ENCODE results near the gene BNIPL. TPM values are rescaled to one million over a fixed set of nuclear protein-coding genes. Genes with fewer than 3 reads are reported as not detected.

BNIPL gene
- total and polyA plus RNA-seq, 2 of the 13 experiments (the other 11 are each of a cell fraction or from before 2014, with no cell fraction given): 0.40 to 1.1 TPM

DNA sequence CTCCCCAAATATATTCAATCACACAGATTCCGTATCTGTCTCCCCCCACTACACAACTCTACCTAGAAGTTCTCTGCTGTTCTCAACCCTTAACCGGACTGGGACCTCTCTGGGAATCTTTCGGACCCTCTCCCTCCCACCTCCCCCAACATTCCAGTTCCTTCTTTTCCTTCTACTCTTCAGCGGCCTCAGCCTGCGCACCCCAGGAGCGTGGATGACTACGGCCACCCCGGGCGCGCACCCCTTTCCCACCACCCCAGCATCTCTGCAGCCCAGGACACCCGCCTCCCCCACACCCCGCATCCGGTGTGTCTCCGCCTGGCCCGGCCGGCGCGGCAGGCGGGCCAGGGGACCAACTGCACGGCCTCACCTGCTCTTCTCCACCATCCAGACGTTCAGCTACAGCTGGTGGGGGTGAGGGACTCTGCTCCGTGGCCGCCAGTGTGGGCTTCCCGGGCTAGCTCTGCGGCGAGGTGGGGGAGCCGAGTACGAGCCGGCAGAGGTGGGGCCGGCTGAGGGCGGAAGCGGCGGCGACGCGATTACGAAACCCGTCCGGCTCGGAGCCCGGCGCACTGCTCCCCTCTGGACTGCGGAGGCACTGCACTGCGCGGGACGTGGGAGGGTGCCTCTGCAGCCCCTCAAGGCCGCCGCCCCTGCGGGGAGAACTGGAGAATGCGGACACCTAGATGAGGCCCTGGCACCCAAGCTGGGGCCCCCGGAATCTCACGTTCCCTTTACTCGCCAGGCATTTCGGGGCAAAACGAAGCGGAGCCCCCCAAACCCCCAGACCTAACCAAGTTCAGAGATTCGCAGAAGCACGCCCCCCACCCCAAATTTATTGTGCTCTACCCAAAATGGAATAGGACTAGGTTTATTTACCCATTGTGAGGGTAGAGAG, 23.0 kb downstream of the BNIPL start, which contains the start of gene CDC42SE1 (continued):
- TF ChIP-seq HOXA3 (CRISPR knock-in tag; IDR thresholded peaks at IDR 0.05) (peak; percentile 81), NFE2L1 (CRISPR knock-in tag; IDR thresholded peaks at IDR 0.05; ENCODE audit: borderline replicate concordance) (0 out of 2 replicates have a peak, but pooled peaks have one; percentile 41), JARID2 (CRISPR knock-in tag; IDR thresholded peaks at IDR 0.05; ENCODE audit: insufficient replicate concordance) (no peak), ZNF761 (CRISPR knock-in tag; conservative IDR thresholded peaks at IDR 0.05) (peak; percentile 77; the same call in 1 of the 2 replicates), PHF20 (CRISPR knock-in tag; IDR thresholded peaks at IDR 0.05) (peak; percentile 76), ZC3H13 (CRISPR knock-in tag; IDR thresholded peaks at IDR 0.05) (peak; percentile 84; the same call in 1 of the 2 replicates), HNF1B (CRISPR knock-in tag; IDR thresholded peaks at IDR 0.05) (peak; percentile 87), ZSCAN21 (CRISPR knock-in tag; IDR thresholded peaks at IDR 0.05; ENCODE audit: borderline replicate concordance) (peak; percentile 72; the same call in 1 of the 2 replicates), CTCF (CRISPR knock-in tag; IDR thresholded peaks at IDR 0.05) (peak; percentile 89), ZNF839 (CRISPR knock-in tag; IDR thresholded peaks at IDR 0.05; ENCODE audit: borderline replicate concordance) (peak; percentile 87; the same call in 1 of the 2 replicates), ZNF577 (CRISPR knock-in tag; IDR thresholded peaks at IDR 0.05; ENCODE audit: borderline replicate concordance, low read depth) (no peak), MEF2D (CRISPR knock-in tag; IDR thresholded peaks at IDR 0.05) (peak; percentile 77), MTF1 (CRISPR knock-in tag; IDR thresholded peaks at IDR 0.05) (no peak)
- TF ChIP-seq, protein P1, sequence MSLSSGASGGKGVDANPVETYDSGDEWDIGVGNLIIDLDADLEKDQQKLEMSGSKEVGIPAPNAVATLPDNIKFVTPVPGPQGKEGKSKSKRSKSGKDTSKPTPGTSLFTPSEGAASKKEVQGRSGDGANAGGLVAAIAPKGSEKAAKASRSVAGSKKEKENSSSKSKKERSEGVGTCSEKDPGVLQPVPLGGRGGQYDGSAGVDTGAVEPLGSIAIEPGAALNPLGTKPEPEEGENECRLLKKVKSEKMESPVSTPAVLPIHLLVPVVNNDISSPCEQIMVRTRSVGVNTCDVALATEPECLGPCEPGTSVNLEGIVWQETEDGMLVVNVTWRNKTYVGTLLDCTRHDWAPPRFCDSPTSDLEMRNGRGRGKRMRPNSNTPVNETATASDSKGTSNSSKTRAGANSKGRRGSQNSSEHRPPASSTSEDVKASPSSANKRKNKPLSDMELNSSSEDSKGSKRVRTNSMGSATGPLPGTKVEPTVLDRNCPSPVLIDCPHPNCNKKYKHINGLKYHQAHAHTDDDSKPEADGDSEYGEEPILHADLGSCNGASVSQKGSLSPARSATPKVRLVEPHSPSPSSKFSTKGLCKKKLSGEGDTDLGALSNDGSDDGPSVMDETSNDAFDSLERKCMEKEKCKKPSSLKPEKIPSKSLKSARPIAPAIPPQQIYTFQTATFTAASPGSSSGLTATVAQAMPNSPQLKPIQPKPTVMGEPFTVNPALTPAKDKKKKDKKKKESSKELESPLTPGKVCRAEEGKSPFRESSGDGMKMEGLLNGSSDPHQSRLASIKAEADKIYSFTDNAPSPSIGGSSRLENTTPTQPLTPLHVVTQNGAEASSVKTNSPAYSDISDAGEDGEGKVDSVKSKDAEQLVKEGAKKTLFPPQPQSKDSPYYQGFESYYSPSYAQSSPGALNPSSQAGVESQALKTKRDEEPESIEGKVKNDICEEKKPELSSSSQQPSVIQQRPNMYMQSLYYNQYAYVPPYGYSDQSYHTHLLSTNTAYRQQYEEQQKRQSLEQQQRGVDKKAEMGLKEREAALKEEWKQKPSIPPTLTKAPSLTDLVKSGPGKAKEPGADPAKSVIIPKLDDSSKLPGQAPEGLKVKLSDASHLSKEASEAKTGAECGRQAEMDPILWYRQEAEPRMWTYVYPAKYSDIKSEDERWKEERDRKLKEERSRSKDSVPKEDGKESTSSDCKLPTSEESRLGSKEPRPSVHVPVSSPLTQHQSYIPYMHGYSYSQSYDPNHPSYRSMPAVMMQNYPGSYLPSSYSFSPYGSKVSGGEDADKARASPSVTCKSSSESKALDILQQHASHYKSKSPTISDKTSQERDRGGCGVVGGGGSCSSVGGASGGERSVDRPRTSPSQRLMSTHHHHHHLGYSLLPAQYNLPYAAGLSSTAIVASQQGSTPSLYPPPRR (CRISPR knock-in tag; IDR thresholded peaks at IDR 0.05; ENCODE audit: borderline replicate concordance): no peak
- TF ChIP-seq, protein P2, sequence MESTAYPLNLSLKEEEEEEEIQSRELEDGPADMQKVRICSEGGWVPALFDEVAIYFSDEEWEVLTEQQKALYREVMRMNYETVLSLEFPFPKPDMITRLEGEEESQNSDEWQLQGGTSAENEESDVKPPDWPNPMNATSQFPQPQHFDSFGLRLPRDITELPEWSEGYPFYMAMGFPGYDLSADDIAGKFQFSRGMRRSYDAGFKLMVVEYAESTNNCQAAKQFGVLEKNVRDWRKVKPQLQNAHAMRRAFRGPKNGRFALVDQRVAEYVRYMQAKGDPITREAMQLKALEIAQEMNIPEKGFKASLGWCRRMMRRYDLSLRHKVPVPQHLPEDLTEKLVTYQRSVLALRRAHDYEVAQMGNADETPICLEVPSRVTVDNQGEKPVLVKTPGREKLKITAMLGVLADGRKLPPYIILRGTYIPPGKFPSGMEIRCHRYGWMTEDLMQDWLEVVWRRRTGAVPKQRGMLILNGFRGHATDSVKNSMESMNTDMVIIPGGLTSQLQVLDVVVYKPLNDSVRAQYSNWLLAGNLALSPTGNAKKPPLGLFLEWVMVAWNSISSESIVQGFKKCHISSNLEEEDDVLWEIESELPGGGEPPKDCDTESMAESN (CRISPR knock-in tag; conservative IDR thresholded peaks at IDR 0.05): peak; percentile 51; the same call in 1 of the 2 replicates
- TF ChIP-seq, protein P3, sequence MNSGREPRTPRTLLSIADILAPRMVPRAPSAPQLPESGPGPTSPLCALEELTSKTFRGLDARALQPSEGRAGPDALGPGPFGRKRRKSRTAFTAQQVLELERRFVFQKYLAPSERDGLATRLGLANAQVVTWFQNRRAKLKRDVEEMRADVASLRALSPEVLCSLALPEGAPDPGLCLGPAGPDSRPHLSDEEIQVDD (CRISPR knock-in tag; IDR thresholded peaks at IDR 0.05; ENCODE audit: borderline replicate concordance): peak; percentile 77; the same call in 1 of the 2 replicates
